GM18526 (cell line): ENCODE measurements around the gene CNOT6.

Experiments
- POLR2A ChIP-seq: IDR thresholded peaks from 3 replicates; pipeline ENCODE4 v1.6.1; 2011; ENCODE audit not compliant: insufficient read length; ENCODE audit errors: extremely low read depth

CNOT6 gene

DNA sequence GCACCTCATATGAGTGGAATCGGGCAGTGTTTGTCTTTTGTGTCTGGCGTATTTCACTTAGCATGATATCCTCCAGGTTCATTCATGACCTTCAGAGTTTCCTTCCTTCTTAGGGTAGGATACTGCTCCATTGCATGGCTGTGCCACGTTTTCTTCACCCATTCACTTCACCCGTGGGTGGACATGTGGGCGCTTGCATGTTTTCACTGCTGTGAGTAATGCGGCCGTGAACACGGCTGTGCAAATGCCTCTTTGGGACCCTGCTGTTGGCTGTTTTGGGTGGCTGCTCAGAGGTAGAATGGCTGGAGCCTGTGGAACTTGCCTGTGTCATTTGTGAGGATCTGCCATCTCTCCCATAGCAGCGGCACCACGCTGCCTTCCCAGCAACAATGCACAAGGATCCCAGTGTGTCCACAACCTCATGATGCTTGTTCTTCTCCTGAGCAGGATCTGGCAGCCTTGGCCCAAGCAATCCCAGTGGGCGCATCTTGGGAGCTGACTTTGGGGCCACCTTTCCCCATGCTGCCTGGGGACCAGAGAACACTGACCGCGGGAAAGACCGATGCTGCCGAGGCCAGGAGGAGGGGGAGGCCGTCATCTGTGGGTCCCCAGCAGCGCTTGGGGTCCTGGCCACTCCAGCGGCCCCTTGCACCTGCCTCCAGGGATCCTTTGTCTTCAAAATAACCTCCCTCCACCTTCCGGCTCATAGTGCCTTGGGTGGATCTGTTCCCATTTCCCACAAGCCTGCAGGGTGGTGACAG is 99.4 kb downstream of the CNOT6 start:
- TF ChIP-seq POLR2A = no peak

DNA sequence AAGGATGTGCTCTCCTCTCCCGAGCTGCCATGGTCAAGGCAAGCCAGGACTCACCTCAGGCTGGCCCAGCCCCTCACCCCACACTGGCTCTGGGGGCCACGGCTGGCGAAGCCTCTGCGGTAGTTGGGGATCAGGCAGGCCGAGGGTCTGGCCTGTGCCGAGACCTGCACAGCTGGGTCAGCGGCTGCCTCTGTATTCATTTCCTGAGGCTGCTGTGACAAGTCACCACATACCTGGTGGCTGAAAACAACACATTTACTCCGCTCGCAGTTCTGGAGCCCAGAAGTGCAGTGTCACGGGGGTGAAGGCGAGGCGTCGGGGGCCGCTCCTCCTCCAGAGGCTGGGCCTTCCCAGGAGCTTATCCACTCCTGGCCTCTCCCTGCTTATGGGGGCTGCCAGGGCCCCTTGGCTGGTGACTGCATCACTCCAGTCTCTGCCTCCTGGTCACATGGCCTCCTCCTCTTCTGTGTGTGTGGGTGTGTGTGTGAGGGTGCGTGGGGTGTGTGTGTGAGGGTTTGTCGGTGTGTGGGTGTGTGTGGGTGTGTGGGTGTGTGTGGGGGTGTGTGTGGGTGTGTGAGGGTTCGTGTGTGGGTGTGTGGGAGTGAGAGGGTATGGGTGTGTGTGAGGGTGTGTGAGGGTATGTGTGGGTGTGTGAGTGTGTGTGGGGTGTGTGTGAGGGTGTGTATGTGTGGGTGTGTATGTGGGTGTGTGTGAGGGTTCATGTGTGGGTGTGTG is 100.3 kb downstream of the CNOT6 start:
- no peak for TF ChIP-seq POLR2A

DNA sequence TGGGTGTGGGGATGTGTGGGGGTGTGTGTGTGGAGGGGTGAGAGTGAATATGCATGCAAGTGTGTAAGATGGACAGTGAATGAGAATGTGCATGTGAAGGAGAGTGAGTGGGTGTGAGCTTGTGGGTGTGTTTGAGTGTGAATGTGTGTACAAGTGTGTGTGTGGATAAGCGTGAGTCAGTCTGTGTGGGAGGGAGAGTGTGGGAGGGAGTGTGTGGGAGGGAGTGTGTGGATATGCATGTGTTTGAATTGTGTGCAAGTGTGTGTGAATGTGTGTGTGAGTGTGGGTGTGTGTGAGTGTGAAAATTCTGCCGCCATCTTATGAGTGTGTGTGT is 100.8 kb downstream of the CNOT6 start:
- no peak for TF ChIP-seq POLR2A

DNA sequence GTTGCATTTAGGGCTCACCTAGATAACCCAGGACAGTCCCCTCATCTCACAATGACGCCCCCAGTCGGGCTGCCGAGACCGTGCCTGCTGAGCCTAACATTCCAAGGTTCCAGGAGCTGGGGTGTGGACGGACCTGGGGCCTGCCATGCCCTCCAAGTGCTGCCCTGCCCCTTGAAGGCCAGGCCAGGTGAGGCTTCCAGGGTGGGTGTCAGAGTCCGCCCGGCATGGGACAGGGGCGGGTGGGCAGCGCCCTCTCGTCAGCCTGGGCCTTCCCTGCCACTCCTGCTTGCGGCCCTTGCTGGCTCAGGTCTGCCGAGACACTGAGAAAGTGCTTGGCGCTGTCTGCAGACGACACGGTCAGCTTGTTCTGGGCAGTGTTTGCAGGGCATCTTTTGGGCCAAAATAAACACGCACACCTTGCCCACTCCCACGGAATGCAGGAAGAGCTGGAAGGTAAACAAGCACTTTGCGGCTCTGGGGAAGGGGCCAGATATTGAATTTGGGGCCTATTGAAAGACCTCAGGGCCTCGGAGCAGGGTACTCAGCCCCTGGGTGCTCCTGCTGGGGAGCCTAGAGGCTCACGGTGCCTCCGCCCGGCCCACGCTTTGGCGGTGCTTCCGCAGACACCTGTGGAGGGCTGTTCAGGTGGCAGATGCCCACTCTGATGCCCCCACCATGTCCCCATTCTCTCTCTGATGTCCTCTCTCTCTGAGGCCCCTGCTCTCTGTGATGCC is 101.4 kb downstream of the CNOT6 start:
- no peak for TF ChIP-seq POLR2A

DNA sequence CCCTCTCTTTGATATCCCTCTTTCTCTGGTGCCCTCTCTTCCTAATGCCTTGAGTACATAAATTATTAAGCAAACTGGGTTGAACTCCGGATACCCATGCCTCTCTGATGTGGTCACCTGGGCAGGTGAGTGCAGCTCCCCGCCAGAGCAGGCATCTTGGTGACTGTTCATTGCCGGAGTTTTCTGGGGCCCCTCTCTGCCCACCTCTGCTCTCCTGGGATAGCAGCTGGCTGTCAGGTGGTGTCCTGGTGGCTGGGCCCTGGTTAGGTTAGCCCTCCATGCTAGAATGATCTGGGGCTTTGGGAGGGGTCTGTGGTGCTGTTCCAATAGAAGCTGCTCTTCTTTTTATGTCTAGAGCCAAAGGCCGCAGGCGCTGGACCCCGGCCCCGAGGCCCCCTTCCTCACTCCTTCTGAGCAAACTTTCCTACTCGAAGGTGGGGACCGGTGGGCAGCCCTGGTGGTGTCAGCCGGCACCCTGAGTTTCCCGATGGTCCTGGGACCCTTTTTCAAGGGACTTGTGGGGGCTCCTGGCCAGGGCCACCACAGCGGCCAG is 102.0 kb downstream of the CNOT6 start:
- no peak for TF ChIP-seq POLR2A

DNA sequence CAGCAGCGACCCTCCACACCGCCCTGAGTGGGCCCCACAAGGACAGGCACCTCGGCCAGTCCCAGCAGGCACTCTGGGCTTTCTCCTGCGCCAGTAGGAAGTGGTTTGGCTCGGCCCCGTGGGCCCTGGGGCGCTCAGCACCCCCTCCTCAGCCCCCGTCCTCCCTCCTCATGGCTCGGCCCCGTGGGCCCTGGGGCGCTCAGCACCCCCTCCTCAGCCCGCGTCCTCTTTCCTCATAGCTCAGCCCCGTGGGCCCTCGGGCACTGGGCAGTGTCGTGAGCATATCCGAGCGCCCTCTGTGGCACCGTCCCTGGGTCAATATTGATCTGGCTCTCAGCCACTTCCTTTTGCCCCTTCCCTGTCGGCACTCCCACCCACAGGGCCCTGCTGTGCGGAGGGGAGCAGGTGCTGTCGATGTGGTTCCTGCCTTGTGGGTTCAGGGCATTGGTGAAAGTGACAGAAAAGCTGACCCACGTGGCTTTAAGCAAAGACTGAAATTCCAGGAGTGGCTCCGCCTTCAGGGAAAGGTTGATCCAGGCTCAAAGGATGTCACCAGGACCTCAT is 102.6 kb downstream of the CNOT6 start:
- no peak for TF ChIP-seq POLR2A

DNA sequence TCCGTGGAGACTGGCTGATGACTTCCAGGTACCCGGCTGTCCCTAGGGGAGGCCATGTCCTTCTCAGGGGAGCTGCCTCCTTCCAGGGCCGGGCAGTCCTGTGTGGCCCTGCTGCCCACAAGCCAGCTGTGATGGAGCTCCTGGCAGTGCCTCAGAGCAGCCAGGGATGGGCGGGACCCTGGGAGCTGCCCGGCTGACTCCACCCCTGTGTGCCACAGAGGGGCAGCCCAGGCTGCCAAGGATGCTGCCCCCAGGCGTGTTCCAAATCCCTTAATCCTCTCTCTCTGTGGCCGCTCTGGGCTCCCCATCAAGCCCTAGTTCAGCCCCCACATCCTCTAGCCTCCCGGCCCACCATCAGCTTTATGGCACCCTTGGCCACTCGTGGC is 104.1 kb downstream of the CNOT6 start:
- TF ChIP-seq POLR2A = no peak

DNA sequence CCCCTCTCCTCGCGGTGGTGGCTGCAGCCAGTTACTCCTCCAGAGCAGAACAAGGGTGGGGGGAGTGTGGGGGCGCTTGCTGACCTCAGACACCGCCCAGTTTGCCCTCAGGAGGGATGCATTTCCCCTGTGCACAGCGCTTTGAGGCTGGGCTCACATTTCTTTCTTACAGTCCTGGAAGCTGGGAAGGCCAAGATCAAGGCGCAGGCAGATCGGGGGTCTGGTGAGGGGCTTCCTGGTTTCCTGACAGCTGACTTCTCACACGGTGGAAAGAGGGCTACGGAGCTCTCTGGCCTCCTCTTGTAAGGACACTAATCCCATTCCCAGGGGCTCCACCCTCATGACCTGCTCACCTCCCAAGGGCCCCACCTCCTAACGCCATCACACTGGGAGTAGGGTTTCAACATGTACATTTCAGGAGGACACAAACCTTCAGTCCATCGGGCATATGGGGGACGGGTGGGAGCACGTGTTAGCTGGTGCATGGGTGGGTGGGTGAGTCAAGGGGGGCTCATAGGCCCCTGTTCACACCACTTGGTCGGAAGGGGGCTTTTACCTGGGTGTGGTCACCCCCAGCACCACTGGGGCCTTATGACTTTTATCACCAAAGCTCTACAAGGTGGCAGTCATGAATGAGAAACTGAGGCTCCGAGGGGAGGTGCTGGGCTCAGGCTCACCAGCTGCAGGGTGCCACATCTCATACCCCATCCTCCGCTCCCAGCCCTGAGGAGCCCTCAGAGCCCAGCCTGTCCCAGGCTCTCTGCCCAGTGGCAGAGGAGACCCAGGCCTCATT is 104.8 kb downstream of the CNOT6 start:
- no peak for TF ChIP-seq POLR2A

DNA sequence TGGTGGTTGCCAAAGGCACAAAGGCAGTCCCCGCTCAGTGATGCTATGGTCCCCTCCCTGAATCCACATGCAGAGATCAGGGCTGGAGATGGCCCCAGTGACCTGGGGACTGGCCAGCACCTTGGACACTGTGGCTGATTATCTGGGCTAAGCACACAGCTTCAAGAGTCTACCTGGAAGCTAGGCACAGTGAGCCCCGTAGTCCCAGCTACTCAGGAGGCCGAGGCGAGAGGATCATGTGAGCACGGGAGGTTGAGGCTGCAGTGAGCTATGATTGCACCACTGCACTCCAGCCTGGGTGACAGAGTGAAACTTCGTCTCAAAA is 105.4 kb downstream of the CNOT6 start:
- no peak for TF ChIP-seq POLR2A

DNA sequence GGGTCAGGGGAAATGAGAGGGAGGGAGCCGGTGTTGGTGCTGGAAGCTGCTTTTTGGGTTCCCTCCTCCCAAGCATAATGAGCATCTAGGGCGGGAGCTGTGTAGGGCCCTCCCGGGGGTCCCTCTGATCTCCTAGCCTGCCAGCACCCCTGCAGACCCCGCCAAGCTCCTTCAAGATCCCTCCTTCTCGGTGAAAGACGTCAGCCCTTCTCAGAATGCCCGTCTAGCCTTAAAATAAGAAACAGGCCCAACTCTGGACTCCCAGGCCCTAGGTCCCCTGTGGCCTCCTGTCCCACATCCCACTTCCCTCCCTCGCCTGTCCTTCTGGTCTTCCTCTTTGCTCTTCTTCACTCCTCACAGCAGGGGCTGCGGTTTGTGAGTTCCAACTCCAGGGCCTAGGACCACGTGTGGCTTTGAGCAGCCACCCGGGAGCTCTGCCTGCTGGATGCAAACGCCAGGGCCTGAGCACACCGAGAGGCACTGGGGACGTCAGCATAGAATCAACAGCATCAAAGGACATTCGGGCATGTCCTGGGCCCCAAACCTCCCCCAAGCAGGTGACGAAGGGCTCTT is 105.9 kb downstream of the CNOT6 start:
- no peak for TF ChIP-seq POLR2A

DNA sequence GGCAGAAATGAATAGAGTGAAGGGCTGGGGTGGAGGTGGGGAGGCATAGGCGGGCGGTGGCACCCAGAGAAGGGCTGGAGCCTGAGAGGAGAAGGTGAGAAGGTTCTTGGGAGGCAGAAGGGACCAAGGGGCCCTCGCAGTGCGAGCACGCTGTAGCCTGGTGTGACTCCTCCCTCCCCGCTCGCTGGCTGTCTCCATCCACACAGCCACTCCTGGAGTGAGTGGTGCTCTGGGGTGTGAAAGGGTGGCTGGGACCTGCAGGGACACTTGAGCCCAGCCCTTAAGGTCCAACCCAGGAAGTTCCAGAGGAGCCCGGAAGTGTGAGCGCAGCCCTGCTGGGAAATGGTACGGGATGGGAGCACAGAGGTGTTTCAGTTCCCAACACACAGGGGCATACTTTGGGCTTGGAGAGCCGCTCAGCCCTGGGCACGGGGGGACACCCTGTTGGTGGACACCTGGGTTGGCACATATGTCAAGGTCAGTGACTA is 106.4 kb downstream of the CNOT6 start:
- no peak for TF ChIP-seq POLR2A

DNA sequence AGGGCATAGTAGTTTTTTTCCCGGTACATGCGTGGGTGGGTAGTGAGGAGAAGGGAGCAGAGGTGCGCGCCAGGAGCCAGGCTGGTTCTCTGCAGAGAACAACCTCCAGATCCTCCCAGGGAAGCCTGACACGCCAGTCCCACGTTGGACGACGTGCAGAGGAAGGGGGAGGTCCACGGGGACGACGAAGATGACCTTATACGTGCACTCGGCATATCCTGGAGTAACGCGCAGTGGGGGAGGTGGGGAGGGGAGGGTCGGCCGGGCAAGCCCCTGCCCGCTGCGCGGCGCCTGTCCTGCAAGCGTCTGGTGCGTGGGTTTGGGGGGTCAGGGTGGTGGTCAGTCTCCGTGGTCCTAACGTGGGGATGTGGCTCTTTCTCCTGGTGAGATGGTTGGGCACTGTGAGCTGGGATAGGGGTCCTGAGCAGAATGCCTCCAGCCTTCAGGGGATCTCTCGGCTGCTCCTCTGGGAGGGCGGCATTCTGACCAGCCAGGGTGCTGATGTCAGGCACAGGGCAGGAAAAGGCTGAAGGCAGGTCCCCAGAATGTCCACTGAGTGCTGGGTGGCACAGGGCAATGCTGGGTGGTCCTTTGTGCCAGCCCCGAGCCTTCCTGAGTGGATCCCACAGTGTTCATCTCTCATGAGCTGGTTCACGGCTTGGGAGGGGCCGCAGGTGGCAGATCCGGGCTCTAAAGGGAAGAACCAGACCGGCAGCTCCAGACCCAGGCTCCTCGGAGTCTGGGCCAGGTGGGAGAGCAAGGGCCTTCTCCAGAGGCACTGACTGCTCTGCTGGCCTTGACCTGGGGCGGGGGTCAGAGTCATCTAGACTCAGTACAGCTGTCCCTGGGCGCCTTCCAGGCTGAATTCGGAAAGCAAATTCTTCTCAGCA is 107.7 kb downstream of the CNOT6 start:
- TF ChIP-seq POLR2A = no peak

DNA sequence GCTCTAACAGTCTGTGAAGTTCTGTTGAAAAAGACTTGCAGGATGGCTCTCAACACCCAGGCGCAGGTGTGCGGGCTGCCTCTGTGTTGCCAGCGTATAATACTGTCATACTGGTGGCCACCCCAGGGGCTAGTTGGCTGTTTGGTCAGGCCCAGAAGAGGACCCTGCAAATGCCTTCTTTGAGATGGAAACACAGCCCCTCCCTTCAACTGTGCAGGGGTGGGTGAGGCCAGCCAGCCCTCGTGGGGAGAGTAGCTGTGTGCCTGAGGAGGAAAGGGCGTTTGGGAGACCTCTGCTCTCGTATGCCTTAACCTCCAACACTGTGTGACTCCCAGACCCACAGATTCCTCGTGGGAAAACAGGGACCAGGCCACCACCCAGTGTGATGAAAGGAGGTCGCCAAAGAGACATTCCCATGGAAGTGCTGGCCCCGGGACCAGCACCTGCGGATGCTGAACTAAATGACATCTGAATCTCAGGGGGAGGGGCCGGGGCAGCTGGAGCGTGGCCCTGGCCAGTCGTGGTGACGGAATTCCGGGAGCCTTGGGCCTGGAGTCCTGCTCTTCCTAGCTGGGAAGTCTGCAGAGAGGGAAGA is 108.4 kb downstream of the CNOT6 start:
- no peak for TF ChIP-seq POLR2A

DNA sequence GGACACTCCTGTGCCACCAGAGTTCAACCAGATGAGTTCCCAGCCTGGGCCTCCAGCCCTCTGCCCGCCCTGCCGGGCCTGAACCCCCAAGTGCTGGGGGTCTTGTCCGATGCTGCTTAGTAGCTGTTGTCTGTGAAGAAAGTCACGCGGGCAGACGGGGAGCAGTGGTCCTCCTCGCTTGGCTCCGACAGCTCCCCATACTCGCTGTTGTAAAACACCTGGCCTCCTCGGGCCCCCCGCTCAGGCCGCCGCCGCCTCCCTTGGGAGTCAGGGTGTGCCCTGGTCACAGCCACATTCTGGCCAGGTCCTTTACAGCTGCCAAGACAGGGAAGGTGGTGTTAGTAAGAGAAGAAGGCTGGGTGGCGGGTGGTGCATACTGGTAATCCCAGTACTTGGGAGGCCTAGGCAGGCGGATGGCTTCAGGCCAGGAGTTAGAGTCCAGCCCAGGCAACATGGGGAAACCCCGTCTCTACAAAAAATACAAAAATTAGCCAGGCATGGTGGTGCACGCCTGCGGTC is 109.0 kb downstream of the CNOT6 start:
- TF ChIP-seq POLR2A = no peak
